Epidermal melanocyte (primary cell): ENCODE data around the gene KHSRP.
"Not testable (repeated sequence)": the region's sequence is repeated elsewhere in the genome, so short reads cannot be mapped to it uniquely, and the experiment has no call there.

Experiments
- DNase-seq: peaks from one replicate; pipeline ENCODE4 v3.0.0; 2011; ENCODE audit warnings: low spot score; ENCODE audit not compliant: insufficient read length

KHSRP gene

DNA sequence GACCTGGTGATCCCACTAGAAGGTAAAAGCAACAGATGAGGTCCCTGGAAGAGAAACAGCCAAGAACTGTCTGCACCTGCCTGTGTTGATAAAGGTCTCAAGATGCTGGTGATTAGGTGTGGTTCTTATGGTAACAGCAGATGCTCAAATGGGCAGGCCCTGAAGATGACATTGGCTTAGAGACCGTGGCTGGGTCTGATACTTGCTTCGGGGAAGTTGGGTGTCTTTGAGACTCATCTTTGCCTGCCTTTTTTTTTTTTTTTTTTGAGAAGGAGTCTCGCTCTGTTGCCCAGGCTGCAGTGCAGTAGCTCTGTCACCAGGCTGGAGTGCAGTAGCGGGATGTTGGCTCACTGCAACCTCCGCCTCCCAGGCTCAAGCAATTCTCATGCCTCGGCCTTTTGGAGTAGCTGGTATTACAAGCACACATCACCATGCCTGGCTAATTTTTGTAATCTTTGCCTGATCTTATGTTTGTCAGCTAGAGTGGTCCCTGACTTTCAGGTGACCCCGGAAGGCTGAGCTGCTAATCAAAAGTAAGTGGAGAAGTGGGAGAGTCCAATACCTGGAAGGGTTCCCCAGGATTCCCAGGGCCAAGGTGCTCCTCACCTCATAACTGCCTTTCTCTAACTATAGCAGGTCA lies 27.1 kb upstream of the KHSRP start:
- DNase-seq: no peak

DNA sequence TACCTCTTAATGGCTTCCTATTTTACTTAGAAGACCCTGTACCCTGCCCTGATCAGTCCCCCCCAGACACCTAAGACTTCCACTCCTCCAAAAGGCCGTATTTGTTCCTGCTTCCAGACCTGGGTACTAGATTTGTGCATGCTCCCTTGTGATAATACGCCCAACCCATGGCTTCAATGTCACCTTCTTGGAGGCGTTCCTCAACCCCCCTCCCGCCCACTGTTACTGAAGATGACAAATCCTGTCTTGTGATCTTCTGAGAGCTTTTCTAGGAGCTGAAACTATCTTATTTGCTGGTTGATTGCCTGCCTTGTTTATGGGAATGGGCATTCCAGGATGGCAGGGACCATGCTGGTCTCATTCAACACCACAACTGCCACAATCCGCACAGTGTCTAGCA lies 25.6 kb upstream of the KHSRP start:
- DNase-seq: no peak

DNA sequence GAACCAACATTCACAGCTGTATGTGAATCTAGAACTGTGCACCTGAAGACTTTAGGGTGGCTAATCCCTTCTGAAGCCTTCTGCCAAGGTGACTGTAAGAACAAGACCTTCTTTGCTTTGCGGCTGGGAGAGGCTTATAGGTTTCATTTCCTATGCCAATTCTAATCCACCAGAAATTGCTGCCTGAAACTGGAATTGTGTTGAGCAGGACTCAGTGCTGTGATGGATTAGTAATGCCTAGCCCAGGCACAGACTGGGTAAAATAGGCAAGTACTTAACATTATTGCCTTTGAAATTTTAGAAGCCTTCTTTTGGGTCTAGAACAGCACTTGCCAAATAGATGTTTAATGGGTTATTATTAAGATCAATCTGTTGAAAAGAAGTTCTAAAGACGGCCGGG lies 23.4 kb upstream of the KHSRP start:
- DNase-seq: no peak

GRCh38 chr19:6446452-6446851 lies 21.8 kb upstream of the KHSRP start:
- DNase-seq: no peak

- DNase-seq: no peak
Observed at GRCh38 chr19:6443986-6444385, 19.4 kb upstream of the KHSRP start.

GRCh38 chr19:6442087-6442688 lies 17.6 kb upstream of the KHSRP start:
- no peak for DNase-seq

GRCh38 chr19:6440905-6441304 lies 16.3 kb upstream of the KHSRP start:
- DNase-seq: no peak

DNA sequence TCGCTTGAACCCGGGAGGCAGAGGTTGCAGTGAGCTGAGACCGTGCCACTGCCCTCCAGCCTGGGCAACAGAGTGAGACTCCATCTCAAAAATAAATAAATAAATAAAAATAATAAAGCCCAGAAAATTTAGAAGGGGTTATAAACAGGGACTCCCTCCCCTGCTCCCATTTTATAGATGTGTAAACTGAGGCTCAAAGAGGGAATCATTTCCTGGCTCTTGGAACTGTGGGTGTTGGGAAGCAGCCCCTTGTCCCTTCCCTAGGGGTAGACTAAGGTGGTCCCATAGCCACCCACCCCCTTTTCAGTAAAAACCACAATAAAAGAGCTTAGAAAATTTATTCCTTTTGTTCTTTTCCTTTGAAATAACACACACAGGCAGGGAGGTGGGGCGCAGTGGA lies 15.1 kb upstream of the KHSRP start:
- no peak for DNase-seq

- no peak for DNase-seq
Observed at GRCh38 chr19:6433663-6434062, 9.1 kb upstream of the KHSRP start, which contains the start of gene SLC25A41. Gene SLC25A41 (minus strand): TSS chr19:6433763. CDS start chr19:6433693, 70 bp downstream.

GRCh38 chr19:6433165-6433564 lies 8.6 kb upstream of the KHSRP start:
- DNase-seq: no peak

DNA sequence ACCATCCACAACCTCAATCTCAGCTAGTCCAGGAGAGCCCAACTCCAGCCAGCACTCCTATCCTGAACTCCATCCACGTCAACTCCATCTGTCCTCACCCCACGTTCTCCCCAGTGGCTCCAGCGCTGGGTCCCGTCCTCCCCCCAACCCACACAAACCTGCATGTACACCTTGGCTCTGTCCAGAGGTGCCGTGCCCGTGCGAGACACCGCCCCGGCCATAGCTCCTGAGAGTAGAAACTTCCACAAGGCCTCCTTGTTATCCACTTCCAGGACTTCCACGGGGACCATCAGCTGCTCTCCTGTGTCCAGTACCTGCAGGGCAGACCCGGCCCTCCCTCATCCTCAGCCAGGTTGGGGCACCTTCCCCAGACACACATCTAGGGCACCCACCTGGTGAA lies 7.3 kb upstream of the KHSRP start:
- no peak for DNase-seq

- DNase-seq: no peak
Observed at GRCh38 chr19:6429419-6430221, 5.0 kb upstream of the KHSRP start.

- DNase-seq: not testable (repeated sequence)
Observed at GRCh38 chr19:6428692-6429418, 4.2 kb upstream of the KHSRP start.

GRCh38 chr19:6427131-6427530 lies 2.5 kb upstream of the KHSRP start:
- no peak for DNase-seq

DNA sequence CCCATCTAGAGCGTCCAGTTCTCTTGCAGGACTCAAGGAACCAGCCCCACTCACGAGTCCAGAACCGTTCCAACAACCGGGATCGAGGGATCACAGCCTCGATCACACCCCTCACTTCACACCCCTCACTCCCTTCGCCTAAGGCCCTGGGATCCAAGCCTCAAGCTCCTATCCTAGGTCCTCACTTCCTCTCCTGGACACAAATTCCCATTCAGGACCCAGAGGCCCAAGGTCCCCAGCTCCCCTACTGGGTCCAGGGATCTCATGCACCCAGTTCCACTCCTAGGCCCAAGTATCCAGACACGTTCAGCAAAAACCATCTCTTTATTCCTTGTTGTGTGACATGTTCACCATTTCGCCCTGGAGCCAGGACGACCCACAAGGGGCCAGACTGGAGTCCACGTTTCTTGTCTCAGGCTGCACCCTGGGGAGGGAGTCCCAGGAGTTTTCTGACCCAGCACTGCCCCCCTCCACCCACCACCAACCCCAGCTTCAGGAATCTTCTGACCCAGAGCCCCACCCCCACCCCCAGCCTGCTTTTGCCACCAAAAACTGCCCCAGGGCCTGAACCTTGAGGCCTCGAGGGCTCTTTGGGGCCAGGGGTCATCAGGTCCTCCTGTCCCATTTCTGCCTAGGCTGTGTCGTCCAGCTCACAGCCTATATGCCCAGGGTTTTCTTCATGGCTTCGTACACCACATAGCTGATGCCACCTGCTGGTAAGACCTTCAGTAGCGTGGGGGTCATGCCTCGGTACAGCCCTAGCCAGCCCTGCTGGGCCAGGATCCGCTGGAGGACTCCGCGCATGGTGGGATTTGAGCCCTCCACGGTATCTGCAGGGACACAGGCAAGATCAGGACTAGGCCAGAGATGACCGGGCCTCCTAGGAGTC lies 1.4 kb upstream of the KHSRP start:
- no peak for DNase-seq

GRCh38 chr19:6424939-6425731 lies 524 bp upstream of the KHSRP start:
- DNase-seq: peak; percentile 100

DNA sequence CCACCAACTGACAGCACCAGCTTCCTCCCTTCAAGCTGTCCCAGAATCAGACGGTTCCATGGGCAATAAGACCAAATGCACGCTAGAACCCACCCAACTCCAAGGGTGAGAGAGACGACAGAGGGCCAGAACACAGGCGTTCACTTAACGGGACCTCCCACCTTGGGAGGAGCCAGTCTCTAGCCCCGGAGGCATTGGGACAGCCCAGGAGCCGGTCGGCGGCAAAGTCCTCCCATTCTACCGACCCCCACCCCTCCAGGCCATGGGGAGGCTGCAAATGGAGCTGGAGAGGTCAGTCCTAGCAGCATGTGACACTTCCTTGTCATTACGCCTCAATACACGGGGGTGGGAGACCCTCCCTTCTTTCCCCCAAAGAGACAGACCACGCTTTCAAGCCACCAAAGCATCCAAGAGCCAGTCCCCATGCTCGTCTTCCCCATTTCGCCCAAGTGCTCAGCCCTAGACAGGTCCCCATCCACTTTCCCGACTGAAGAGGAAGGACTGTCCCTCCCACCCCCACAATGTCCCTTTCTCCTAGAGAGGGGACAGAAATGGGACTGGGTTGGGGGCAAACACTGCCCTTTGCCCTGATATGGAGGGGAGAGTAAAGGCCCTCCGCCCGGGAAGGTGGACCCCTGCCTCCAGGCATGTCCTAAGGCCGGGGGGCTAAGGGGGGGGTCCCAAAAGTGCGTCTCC lies 964 bp downstream of the KHSRP start:
- DNase-seq: peak; percentile 83

GRCh38 chr19:6421075-6422014 lies 3.3 kb downstream of the KHSRP start:
- no peak for DNase-seq
